Tibial artery (tissue), 4 donors: ENCODE measurements around the gene EZH2.

ENCODE experiments used
- DNase-seq, 2 donors: peaks; one replicate each; pipeline ENCODE4 v3.0.0-alpha.2; 2019
- H3K27ac ChIP-seq, 2 donors: fragments of 200-600 bp; sonication (generic) in 1 of 2; 1 replicate in 1 of 2; 2 replicates in 1 of 2; pipeline ENCODE4 v1.5.1; 2018 to 2019; ENCODE audit warnings: mild to moderate bottlenecking in 1 of 2
- H3K27me3 ChIP-seq, 2 donors: fragments of 200-600 bp; sonication (generic) in 1 of 2; one replicate each; pipeline versions ENCODE4 v1.5.1 to v1.6.0; 2016 to 2019
- H3K36me3 ChIP-seq, 3 donors: fragments of 200-600 bp; sonication (generic) in 2 of 3; one replicate each; pipeline ENCODE4 v1.5.1; 2016 to 2019; ENCODE audit warnings: mild to moderate bottlenecking in 2 of 3
- H3K4me1 ChIP-seq, 4 donors: fragments of 200-600 bp; sonication (generic) in 2 of 4; 1 replicate in 3 of 4; 2 replicates in 1 of 4; pipeline ENCODE4 v1.5.1; 2016 to 2019
- H3K4me3 ChIP-seq, 2 donors: fragments of 200-600 bp; sonication (generic) in 1 of 2; 1 replicate in 1 of 2; 2 replicates in 1 of 2; pipeline ENCODE4 v1.5.1; 2018 to 2019; ENCODE audit warnings: mild to moderate bottlenecking in 2 of 2
- H3K9me3 ChIP-seq, 3 donors: fragments of 200-600 bp; sonication (generic) in 1 of 3; one replicate each; pipeline ENCODE4 v1.5.1; 2016 to 2019
- CTCF ChIP-seq, 2 experiments: fragments of 200-600 bp in 1 of 2; fragments of 450-650 bp in 1 of 2; IDR thresholded peaks; one replicate each; pipeline ENCODE4 v1.5.1; 2017 to 2019; ENCODE audit warnings: antibody characterized with exemption in 2 of 2, mild to moderate bottlenecking in 1 of 2, moderate library complexity in 1 of 2
- intact Hi-C: fragments of 100-400 bp; cut with DNase I; formaldehyde crosslinking; loops from one replicate; pipeline ENCODE4 v1.15.0; 2023; ENCODE audit warnings: low total_unique reads

The EZH2 gene

DNA sequence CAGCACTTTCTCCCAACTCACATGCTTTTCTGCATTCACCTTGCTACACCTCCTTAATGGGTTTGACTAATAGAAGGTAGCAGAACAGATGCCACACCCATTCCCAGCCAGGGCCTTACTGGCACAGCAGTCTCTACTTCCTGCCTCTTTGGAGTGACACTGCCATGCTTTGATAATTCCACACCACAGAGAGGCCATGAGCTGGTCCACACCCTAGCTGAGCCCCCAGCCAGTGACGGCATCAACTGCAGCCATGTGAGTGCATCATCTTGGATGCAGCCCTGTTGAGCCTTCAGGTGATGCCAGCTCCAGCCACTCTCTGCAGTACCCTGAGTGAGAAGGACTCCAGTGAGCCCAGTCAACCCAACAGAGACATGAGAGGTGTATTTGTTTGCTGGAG, 27.5 kb upstream of the EZH2 start:
- Histone ChIP-seq H3K4me1 (peaks cover 0 to 12% (median 1%) of the 10 kb centered on the region in 4 donors), H3K4me3 (no peak overlapping the region), H3K36me3 (no peaks in the 10 kb centered on the region), H3K9me3 (no peaks in the 10 kb centered on the region), H3K27ac (no peak overlapping the region), H3K27me3 (peaks cover 0 to 12% of the 10 kb centered on the region in 2 donors)
- TF ChIP-seq CTCF (IDR thresholded peaks at IDR 0.05), result no peak
- intact Hi-C loops, result no loop called here
- no peak for DNase-seq

DNA sequence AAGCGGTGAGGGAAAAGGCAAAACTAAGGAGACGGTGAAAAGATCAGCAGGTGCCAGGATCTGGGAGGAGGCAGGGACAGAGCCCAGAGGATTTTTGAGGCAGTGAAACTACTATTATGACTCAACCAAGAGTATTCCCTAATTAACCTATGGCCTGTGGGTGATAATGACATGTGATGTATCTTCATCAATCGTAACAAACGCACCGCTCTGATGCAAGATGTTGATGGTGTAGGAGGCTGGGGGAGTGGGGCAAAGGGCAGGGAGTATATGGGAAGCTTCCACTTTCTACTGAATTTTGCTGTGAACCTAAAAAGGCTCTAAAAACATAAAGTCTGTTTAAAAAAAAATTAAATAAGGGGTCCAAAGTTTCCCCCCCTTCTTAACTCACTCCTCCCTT, 25.5 kb upstream of the EZH2 start:
- no peaks in the 10 kb centered on the region for H3K4me1 ChIP-seq
- no peak overlapping the region for H3K27ac ChIP-seq
- H3K27me3 ChIP-seq, result peaks cover 0 to 12% of the 10 kb centered on the region in 2 donors
- intact Hi-C loops, result no loop called here
- TF ChIP-seq CTCF (IDR thresholded peaks at IDR 0.05), result no peak
- H3K9me3 ChIP-seq, result no peaks in the 10 kb centered on the region
- no peak overlapping the region for H3K4me3 ChIP-seq
- DNase-seq, result no peak
- H3K36me3 ChIP-seq, result no peaks in the 10 kb centered on the region

DNA sequence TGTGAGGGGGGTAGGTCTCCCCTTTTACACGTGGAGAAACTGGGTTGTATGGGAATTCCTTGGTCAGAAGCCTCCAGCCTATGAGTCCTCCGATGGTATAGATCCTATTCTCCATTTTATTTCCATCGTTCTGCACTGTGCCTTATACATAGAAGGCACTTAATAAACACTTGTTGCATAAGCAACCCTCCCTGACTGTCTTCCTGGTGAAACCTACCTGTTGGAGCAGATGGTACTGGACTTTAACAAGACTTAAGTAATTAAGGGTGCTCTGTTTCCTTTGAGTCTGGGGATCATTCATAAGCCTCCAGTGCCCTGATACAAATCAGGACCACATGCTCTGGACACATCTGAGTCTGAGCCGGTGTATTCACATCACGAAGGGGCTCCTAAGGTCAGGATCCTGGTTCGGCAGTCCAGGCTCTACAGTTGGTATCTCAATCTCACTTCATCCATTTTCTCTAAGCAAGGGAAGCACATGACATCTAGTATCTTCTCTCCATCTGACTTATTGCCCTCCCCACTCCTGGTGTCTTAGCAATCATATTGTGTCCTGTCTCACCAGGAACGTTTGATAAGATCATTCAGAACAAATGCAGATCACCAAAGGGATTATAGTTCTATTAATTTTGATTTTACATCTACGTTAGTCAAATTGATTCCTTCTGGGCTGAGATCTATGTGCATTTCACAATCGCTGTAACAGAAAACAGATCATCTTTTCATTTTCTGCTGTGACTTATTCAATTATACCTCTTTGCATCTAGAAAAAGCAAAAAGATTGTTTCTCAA, 22.8 kb upstream of the EZH2 start:
- intact Hi-C loops, result no loop called here
- no peak for DNase-seq
- H3K27ac ChIP-seq, result no peak overlapping the region
- H3K4me1 ChIP-seq, result no peaks in the 10 kb centered on the region
- H3K4me3 ChIP-seq, result no peak overlapping the region
- no peaks in the 10 kb centered on the region for H3K9me3 ChIP-seq
- no peak for TF ChIP-seq CTCF (IDR thresholded peaks at IDR 0.05)
- H3K27me3 ChIP-seq, result peaks cover 0 to 12% of the 10 kb centered on the region in 2 donors
- H3K36me3 ChIP-seq, result no peaks in the 10 kb centered on the region

GRCh38 chr7:148905093-148905666, 21.1 kb upstream of the EZH2 start:
- Histone ChIP-seq H3K36me3 (no peaks in the 10 kb centered on the region), H3K27me3 (peaks cover 0 to 12% of the 10 kb centered on the region in 2 donors), H3K4me3 (no peak overlapping the region), H3K4me1 (no peaks in the 10 kb centered on the region), H3K9me3 (no peaks in the 10 kb centered on the region), H3K27ac (no peak overlapping the region)
- TF ChIP-seq CTCF (IDR thresholded peaks at IDR 0.05), result no peak
- intact Hi-C loops, result no loop called here
- no peak for DNase-seq

- H3K27ac ChIP-seq, result no peak overlapping the region
- H3K4me3 ChIP-seq, result no peak overlapping the region
- no peaks in the 10 kb centered on the region for H3K36me3 ChIP-seq
- intact Hi-C loops, result no loop called here
- H3K27me3 ChIP-seq, result peaks cover 0 to 6% of the 10 kb centered on the region in 2 donors
- no peaks in the 10 kb centered on the region for H3K4me1 ChIP-seq
- DNase-seq, result no peak
- TF ChIP-seq CTCF (IDR thresholded peaks at IDR 0.05), result no peak
- H3K9me3 ChIP-seq, result no peaks in the 10 kb centered on the region
Observed at GRCh38 chr7:148903504-148903903, 19.4 kb upstream of the EZH2 start.
